Fibroblast of lung (primary cell): ENCODE measurements around the gene TK1.

Experiments used
- CTCF ChIP-seq, 2 donors: IDR thresholded peaks in 1 of 2; conservative IDR thresholded peaks in 1 of 2; 1 replicate in 1 of 2; 2 replicates in 1 of 2; pipeline ENCODE4 v1.5.1; 2011 to 2012; ENCODE audit warnings: low read length in 2 of 2, control low read depth in 1 of 2, inconsistent platforms in 1 of 2, low read depth in 1 of 2, mild to moderate bottlenecking in 1 of 2
- EZH2 ChIP-seq: IDR thresholded peaks from 2 replicates; pipeline ENCODE4 v1.5.1; 2012; ENCODE audit warnings: low read length, control low read depth, mild to moderate bottlenecking; ENCODE audit errors: missing control alignments

GRCh38 chr17:78130090-78130436, 56.8 kb downstream of the TK1 start:
- TF ChIP-seq CTCF (conservative IDR thresholded peaks at IDR 0.05 in 1 of 2, IDR thresholded peaks at IDR 0.05 in 1 of 2; ENCODE audit: low read depth in 1 of 2, low read length in 2 of 2) (no peak), EZH2 (no peak)
